ENCODE measurements around the gene ZC3HAV1.

GRCh38 chr7:139117599-139118233, 8.2 kb upstream of the ZC3HAV1 start:
- TF ChIP-seq TAF1 (IDR thresholded peaks at IDR 0.05; ENCODE audit: borderline replicate concordance, insufficient read depth, low read length): no peak
- no peak for TF ChIP-seq SIN3A (IDR thresholded peaks at IDR 0.05; ENCODE audit: borderline replicate concordance, insufficient read depth, low read length)
